Esophagus squamous epithelium (tissue), 5 donors: ENCODE measurements around the gene RSAD1. TPM values are rescaled to one million over a fixed set of nuclear protein-coding genes. Genes with fewer than 3 reads are reported as not detected.
A peak's percentile ranks its signal among the peaks of the same experiment; 100 is the strongest.

ENCODE experiments used
- DNase-seq: peaks from one replicate; lab custom pipeline; 2025; lab: John Stamatoyannopoulos, UW
- H3K27ac ChIP-seq, 4 donors: fragments of 200-600 bp; sonication (generic); one replicate each; pipeline ENCODE4 v1.5.1; 2016 to 2019; ENCODE audit warnings: mild to moderate bottlenecking in 1 of 4
- H3K27me3 ChIP-seq, 4 donors: fragments of 200-600 bp; sonication (generic); 1 replicate in 3 of 4; 2 replicates in 1 of 4; pipeline versions ENCODE4 v1.5.1 to v1.6.0; 2017 to 2021; ENCODE audit warnings: antibody characterized with exemption in 1 of 4
- H3K36me3 ChIP-seq, 3 donors: fragments of 200-600 bp; sonication (generic); one replicate each; pipeline ENCODE4 v1.5.1; 2016 to 2019
- H3K4me1 ChIP-seq, 3 donors: fragments of 200-600 bp; sonication (generic); one replicate each; pipeline ENCODE4 v1.5.1; 2017 to 2019
- H3K4me3 ChIP-seq, 4 donors: fragments of 200-600 bp; sonication (generic); 1 replicate in 3 of 4; 2 replicates in 1 of 4; pipeline ENCODE4 v1.5.1; 2016 to 2019; ENCODE audit warnings: mild to moderate bottlenecking in 2 of 4, moderate library complexity in 1 of 4
- H3K9me3 ChIP-seq, 3 donors: fragments of 200-600 bp; sonication (generic); one replicate each; pipeline ENCODE4 v1.5.1; 2016 to 2019
- POLR2A ChIP-seq, 4 donors: fragments of 450-650 bp; IDR thresholded peaks; one replicate each; pipeline ENCODE4 v1.6.1; 2017; ENCODE audit warnings: antibody characterized with exemption in 4 of 4, mild to moderate bottlenecking in 4 of 4, moderate library complexity in 3 of 4
- WGBS, 2 donors: methylation state at CpG; one replicate each; pipeline ENCODE4 v1.1.5; 2018; 5-methylcytosine and 5-hydroxymethylcytosine counted together
- intact Hi-C: fragments of 100-400 bp; cut with DNase I; formaldehyde crosslinking; loops from one replicate; pipeline ENCODE4 v1.15.0; 2022
- total RNA-seq, 4 donors: library from RNA; depleted of rRNA; stranded (reverse); fragments of >200 nt; gene quantifications; one replicate each; pipeline ENCODE4 v1.1.0, GENCODE V29; 2016
- TF ChIP-seq, protein P1 (sequence below), 6 experiments: fragments of 450-650 bp in 4 of 6; fragments of 200-600 bp in 2 of 6; sonication (generic) in 2 of 6; IDR thresholded peaks; one replicate each; pipeline ENCODE4 v1.5.1; 2016 to 2019; ENCODE audit warnings: antibody characterized with exemption in 6 of 6, mild to moderate bottlenecking in 4 of 6, moderate library complexity in 4 of 6
- donor health status: DM: yes; HTN: yes; CAD: no.

RSAD1 gene
- total RNA-seq, 4 donors from 2014 or later, result 9.1 to 19.3 (median 14.2) TPM

GRCh38 chr17:50511058-50511457, 32.4 kb downstream of the RSAD1 start:
- Histone ChIP-seq H3K36me3 (no peaks in the 10 kb centered on the region), H3K9me3 (no peaks in the 10 kb centered on the region), H3K4me1 (peaks cover 15 to 54% (median 20%) of the 10 kb centered on the region in 3 donors), H3K27me3 (no peaks in the 10 kb centered on the region), H3K4me3 (no peak overlapping the region), H3K27ac (peak overlapping the region; percentile 14 to 55 (median 40))
- no peak for DNase-seq
- TF ChIP-seq POLR2A (IDR thresholded peaks at IDR 0.05), result no peak
- TF ChIP-seq, protein P1, sequence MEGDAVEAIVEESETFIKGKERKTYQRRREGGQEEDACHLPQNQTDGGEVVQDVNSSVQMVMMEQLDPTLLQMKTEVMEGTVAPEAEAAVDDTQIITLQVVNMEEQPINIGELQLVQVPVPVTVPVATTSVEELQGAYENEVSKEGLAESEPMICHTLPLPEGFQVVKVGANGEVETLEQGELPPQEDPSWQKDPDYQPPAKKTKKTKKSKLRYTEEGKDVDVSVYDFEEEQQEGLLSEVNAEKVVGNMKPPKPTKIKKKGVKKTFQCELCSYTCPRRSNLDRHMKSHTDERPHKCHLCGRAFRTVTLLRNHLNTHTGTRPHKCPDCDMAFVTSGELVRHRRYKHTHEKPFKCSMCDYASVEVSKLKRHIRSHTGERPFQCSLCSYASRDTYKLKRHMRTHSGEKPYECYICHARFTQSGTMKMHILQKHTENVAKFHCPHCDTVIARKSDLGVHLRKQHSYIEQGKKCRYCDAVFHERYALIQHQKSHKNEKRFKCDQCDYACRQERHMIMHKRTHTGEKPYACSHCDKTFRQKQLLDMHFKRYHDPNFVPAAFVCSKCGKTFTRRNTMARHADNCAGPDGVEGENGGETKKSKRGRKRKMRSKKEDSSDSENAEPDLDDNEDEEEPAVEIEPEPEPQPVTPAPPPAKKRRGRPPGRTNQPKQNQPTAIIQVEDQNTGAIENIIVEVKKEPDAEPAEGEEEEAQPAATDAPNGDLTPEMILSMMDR (IDR thresholded peaks at IDR 0.05), result no peak
- 14 to 21% methylated on average over 3 of the region's 3 CpGs for WGBS, 2 donors
- intact Hi-C loops, result no loop called here

DNA sequence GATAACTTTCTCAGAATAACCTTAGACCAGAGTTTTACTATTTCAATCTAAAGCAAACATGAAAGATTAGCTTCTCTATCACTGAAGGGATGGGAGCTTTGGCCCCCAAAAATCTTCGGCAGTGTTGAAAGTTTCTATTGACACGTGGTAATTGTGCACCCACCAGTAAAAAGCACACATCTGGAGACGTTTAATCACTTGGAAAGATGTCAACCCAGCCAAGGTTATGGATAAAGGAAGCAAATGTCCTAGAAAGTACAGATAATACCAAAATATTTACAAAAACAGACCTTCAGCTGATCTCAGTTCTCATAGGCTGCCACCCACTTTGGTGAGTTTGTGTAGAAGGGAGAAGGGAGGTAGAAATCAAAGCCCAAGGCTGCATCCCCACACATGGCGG, 34.8 kb downstream of the RSAD1 start:
- TF ChIP-seq, protein P1 (IDR thresholded peaks at IDR 0.05), result no peak
- no peak for TF ChIP-seq POLR2A (IDR thresholded peaks at IDR 0.05)
- WGBS, 2 donors, result 67 to 75% methylated on average over 4 of the region's 4 CpGs

GRCh38 chr17:50514388-50514787, 35.7 kb downstream of the RSAD1 start:
- intact Hi-C loops, result no loop called here
- DNase-seq, result no peak
- Histone ChIP-seq H3K27ac (no peak overlapping the region), H3K36me3 (no peaks in the 10 kb centered on the region), H3K27me3 (no peaks in the 10 kb centered on the region), H3K4me1 (peaks cover 6 to 47% (median 13%) of the 10 kb centered on the region in 3 donors), H3K4me3 (no peak overlapping the region), H3K9me3 (no peaks in the 10 kb centered on the region)
- TF ChIP-seq, protein P1 (IDR thresholded peaks at IDR 0.05), result no peak
- TF ChIP-seq POLR2A (IDR thresholded peaks at IDR 0.05), result no peak
- WGBS, 2 donors, result 65 to 79% methylated on average over 3 of the region's 3 CpGs

More for the DNA sequence above, 34.8 kb downstream of the RSAD1 start:
- Histone ChIP-seq H3K36me3 (no peaks in the 10 kb centered on the region), H3K4me1 (peaks cover 14 to 48% (median 19%) of the 10 kb centered on the region in 3 donors), H3K27me3 (no peaks in the 10 kb centered on the region), H3K27ac (no peak overlapping the region), H3K4me3 (no peak overlapping the region), H3K9me3 (no peaks in the 10 kb centered on the region)
- intact Hi-C loops, result no loop called here
- no peak for DNase-seq

DNA sequence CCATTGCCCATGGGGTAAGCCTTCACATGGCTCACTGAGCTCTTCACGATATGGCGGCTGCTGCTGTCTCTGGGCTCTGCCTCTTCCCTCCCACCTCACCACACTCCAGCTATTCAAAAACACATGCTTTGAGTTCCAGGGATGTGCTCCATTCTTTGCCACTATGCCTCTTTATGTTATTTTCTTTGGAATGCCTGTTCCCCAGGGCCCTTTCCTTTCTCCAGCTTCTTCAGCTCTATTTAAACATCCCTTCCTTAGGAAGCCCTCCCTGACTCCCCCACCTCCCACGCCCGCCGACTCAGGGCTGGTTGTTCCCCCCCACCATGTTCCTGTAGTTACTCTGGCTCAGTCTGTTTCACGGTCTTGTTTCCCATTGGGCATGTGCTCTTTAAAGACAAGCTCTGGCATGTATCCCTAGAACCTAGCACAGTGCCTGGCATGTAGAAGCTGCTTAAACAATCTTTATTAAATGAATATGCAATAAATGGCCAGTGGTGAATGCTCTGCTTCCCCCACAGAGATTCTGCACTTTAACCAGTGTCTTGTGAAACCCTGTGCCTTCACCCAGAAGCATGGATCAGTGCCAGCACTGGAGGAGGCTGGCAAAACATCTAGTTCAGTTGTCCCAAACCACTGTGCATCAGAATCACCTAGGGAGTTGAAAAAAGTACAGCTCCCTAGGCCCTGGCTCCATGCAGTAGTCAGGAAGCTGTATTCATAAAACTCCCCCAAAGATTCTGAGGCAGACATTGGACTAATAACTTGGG, 36.5 kb downstream of the RSAD1 start:
- no peaks in the 10 kb centered on the region for H3K36me3 ChIP-seq
- H3K27me3 ChIP-seq, result no peaks in the 10 kb centered on the region
- intact Hi-C loops, result no loop called here
- no peaks in the 10 kb centered on the region for H3K9me3 ChIP-seq
- H3K27ac ChIP-seq, result peak overlapping the region in 1 of 4 donors; percentile 6
- DNase-seq, result no peak
- 48 to 71% methylated on average over 6 of the region's 6 CpGs for whole genome bisulfite sequencing, 2 donors
- peaks cover 6 to 47% (median 13%) of the 10 kb centered on the region in 3 donors for H3K4me1 ChIP-seq
- TF ChIP-seq, protein P1 (IDR thresholded peaks at IDR 0.05), result no peak
- TF ChIP-seq POLR2A (IDR thresholded peaks at IDR 0.05), result no peak
- no peak overlapping the region for H3K4me3 ChIP-seq

DNA sequence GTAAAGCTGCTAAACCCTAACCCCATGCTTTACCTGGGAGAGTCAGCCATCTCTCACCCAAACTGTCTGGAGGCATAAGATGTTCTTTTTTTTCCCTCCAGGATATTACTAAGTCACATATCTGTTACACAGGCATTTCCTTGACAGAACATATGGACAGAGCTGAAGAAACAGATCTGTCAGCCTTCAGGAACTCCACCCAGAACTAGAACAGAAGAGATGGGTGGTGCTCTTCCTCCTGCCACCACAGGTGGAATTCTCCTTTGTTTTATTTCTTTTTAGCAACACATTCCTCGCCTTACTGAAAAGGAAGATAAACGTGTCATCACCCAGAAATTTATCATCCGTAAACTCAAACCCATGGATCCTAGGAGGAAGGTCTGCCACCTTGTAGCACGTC, 38.4 kb downstream of the RSAD1 start:
- 60 to 70% methylated on average over 4 of the region's 4 CpGs for WGBS, 2 donors
- no peak for TF ChIP-seq POLR2A (IDR thresholded peaks at IDR 0.05)
- TF ChIP-seq, protein P1 (IDR thresholded peaks at IDR 0.05), result no peak
- no peak for DNase-seq
- H3K27me3 ChIP-seq, result no peaks in the 10 kb centered on the region
- intact Hi-C loops, result no loop called here
- H3K4me3 ChIP-seq, result no peak overlapping the region
- H3K36me3 ChIP-seq, result no peaks in the 10 kb centered on the region
- no peak overlapping the region for H3K27ac ChIP-seq
- no peaks in the 10 kb centered on the region for H3K9me3 ChIP-seq
- peaks cover 6 to 35% (median 8%) of the 10 kb centered on the region in 3 donors for H3K4me1 ChIP-seq
